ENCODE data around the gene IL17RD. TPM values are rescaled to one million over a fixed set of nuclear protein-coding genes. Genes with fewer than 3 reads are reported as not detected.

Gene IL17RD
- total RNA-seq, 2 donors from 2014 or later, result 47.1 to 71.3 TPM

DNA sequence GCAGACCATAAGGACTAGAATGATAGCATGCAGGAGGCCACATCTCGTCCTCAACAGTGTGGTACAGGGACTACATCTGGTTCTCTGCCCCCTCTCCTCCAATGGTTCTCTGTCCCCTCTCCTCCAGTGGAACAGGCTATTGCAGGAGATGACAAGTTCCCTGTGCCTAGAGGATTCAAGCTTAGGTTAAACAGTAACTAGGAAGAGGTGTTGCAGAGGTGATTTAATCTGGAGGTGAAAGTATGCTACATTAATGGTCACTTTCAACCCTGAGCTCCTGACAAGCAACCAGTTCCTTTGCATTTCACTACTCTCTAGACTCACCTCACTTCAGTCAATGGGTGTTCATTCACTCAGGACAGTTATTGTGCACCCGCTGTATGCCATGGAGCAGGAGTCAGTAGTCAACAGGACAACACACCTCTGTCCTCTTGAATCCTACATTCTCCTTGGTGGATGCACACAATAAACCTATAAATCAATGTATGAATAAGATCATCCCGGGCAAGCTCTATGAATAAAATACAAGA, 88.7 kb downstream of the IL17RD start:
- H3K27me3 ChIP-seq (ENCODE audit: control insufficient read depth, insufficient read depth, low read length, poor library complexity, severe bottlenecking), result peaks cover 12% of the 10 kb centered on the region
- TF ChIP-seq, protein P1, sequence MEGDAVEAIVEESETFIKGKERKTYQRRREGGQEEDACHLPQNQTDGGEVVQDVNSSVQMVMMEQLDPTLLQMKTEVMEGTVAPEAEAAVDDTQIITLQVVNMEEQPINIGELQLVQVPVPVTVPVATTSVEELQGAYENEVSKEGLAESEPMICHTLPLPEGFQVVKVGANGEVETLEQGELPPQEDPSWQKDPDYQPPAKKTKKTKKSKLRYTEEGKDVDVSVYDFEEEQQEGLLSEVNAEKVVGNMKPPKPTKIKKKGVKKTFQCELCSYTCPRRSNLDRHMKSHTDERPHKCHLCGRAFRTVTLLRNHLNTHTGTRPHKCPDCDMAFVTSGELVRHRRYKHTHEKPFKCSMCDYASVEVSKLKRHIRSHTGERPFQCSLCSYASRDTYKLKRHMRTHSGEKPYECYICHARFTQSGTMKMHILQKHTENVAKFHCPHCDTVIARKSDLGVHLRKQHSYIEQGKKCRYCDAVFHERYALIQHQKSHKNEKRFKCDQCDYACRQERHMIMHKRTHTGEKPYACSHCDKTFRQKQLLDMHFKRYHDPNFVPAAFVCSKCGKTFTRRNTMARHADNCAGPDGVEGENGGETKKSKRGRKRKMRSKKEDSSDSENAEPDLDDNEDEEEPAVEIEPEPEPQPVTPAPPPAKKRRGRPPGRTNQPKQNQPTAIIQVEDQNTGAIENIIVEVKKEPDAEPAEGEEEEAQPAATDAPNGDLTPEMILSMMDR (conservative IDR thresholded peaks at IDR 0.05), result no peak
- Mint-ChIP-seq H3K27me3 (ENCODE audit: insufficient read depth) (peaks cover 20% of the 10 kb centered on the region), H3K4me1 (peaks cover 18% of the 10 kb centered on the region), H3K36me3 (ENCODE audit: low read depth) (peaks cover 7% of the 10 kb centered on the region), H3K9me3 (peaks cover 3% of the 10 kb centered on the region), H3K4me3 (no peak overlapping the region), H3K27ac (no peak overlapping the region)
- no peak overlapping the region for H3K27ac ChIP-seq (ENCODE audit: low read depth, low read length)
- no peak overlapping the region for H3K4me3 ChIP-seq (ENCODE audit: low read length)
- WGBS, 2 experiments (ENCODE audit: insufficient coverage in 1 of 2, insufficient read length in 1 of 2), result 93 to 94% methylated on average over 2 to 3 of the region's 3 CpGs
- no peaks in the 10 kb centered on the region for H3K36me3 ChIP-seq (ENCODE audit: control insufficient read depth, insufficient read depth, low read length)
- H3K9ac ChIP-seq (ENCODE audit: extremely low read depth, low read length, poor library complexity, severe bottlenecking), result no peak overlapping the region
- peaks cover 2% of the 10 kb centered on the region for H3K9me3 ChIP-seq (ENCODE audit: control insufficient read depth, low read length)
- DNase-seq, result no peak
- peaks cover 6% of the 10 kb centered on the region for H3K4me1 ChIP-seq (ENCODE audit: control insufficient read depth, insufficient read depth, low read length)

DNA sequence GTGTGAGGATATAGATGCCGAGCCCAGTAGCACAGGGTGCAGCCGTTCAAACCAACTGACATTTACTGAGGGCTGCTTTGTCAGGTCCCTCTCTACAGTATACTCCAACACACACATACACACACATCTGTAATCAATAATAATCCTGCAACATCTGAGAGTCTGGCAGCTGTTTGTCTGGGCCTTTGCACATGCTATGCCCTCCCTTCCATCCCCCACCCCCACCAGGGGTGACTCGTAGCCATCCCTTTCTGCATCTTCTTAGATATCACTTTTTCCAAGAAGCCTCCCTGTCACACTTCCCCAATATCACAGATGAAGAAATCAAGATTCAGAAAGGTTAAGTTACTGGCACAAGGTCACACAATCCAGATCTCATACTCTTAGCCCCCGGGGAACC, 91.0 kb downstream of the IL17RD start:
- H3K9me3 Mint-ChIP-seq, result peaks cover 9% of the 10 kb centered on the region

DNA sequence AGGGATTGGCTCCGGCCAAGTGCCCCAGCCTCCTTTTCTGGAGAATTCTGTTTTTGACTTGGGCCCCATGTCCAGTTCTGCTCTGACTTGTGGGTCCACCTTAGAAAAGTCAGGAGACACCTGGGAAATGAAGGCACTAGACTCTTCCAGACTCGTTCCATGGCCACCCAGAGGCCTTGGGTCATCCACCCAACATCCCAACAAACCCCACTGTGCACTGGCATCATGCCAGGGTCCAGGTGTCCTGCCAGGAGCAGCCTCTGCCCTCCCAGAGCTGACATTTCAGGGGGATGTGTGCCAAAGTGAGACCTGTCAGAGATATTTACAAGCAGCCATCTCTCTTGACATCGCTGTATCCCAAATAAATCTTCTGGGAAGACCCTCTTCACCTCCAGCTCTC, 91.5 kb downstream of the IL17RD start:
- Mint-ChIP-seq H3K27ac (no peak overlapping the region), H3K4me1 (peaks cover 8% of the 10 kb centered on the region), H3K36me3 (ENCODE audit: low read depth) (peaks cover 10% of the 10 kb centered on the region), H3K9me3 (peaks cover 9% of the 10 kb centered on the region), H3K27me3 (ENCODE audit: insufficient read depth) (peaks cover 20% of the 10 kb centered on the region), H3K4me3 (no peak overlapping the region)
- 92 to 100% methylated on average over 1 to 3 of the region's 3 CpGs for WGBS, 2 experiments (ENCODE audit: insufficient coverage in 1 of 2, insufficient read length in 1 of 2)
- Histone ChIP-seq H3K36me3 (ENCODE audit: control insufficient read depth, insufficient read depth, low read length) (no peaks in the 10 kb centered on the region), H3K27me3 (ENCODE audit: control insufficient read depth, insufficient read depth, low read length, poor library complexity, severe bottlenecking) (peaks cover 12% of the 10 kb centered on the region), H3K9me3 (ENCODE audit: control insufficient read depth, low read length) (peaks cover 4% of the 10 kb centered on the region), H3K4me1 (ENCODE audit: control insufficient read depth, insufficient read depth, low read length) (no peaks in the 10 kb centered on the region), H3K27ac (ENCODE audit: low read depth, low read length) (no peak overlapping the region), H3K4me3 (ENCODE audit: low read length) (no peak overlapping the region), H3K9ac (ENCODE audit: extremely low read depth, low read length, poor library complexity, severe bottlenecking) (no peak overlapping the region)
- no peak for DNase-seq
- TF ChIP-seq, protein P1 (conservative IDR thresholded peaks at IDR 0.05), result no peak

More for the DNA sequence above, 91.0 kb downstream of the IL17RD start:
- H3K4me1 Mint-ChIP-seq, result peaks cover 8% of the 10 kb centered on the region
- H3K4me1 ChIP-seq (ENCODE audit: control insufficient read depth, insufficient read depth, low read length), result no peaks in the 10 kb centered on the region
- H3K9ac ChIP-seq (ENCODE audit: extremely low read depth, low read length, poor library complexity, severe bottlenecking), result no peak overlapping the region
- no peak overlapping the region for H3K4me3 ChIP-seq (ENCODE audit: low read length)
- no peak overlapping the region for H3K4me3 Mint-ChIP-seq
- H3K27ac Mint-ChIP-seq, result no peak overlapping the region
- peaks cover 20% of the 10 kb centered on the region for H3K27me3 Mint-ChIP-seq (ENCODE audit: insufficient read depth)
- H3K36me3 Mint-ChIP-seq (ENCODE audit: low read depth), result peaks cover 10% of the 10 kb centered on the region
- no peak for DNase-seq
- H3K36me3 ChIP-seq (ENCODE audit: control insufficient read depth, insufficient read depth, low read length), result no peaks in the 10 kb centered on the region
- TF ChIP-seq, protein P1 (conservative IDR thresholded peaks at IDR 0.05), result no peak
- no peak overlapping the region for H3K27ac ChIP-seq (ENCODE audit: low read depth, low read length)
- H3K27me3 ChIP-seq (ENCODE audit: control insufficient read depth, insufficient read depth, low read length, poor library complexity, severe bottlenecking), result peaks cover 12% of the 10 kb centered on the region
- WGBS, 2 experiments (ENCODE audit: insufficient coverage in 1 of 2, insufficient read length in 1 of 2), result 90 to 91% methylated on average over 3 to 4 of the region's 4 CpGs
- H3K9me3 ChIP-seq (ENCODE audit: control insufficient read depth, low read length), result peaks cover 4% of the 10 kb centered on the region
